IMR-90 (cell line): ENCODE data around the gene NHLRC2. TPM values are rescaled to one million over a fixed set of nuclear protein-coding genes. Genes with fewer than 3 reads are reported as not detected.
"Not testable (repeated sequence)": the region's sequence is repeated elsewhere in the genome, so short reads cannot be mapped to it uniquely, and the experiment has no call there.

Source experiments
- ATAC-seq: fragments of 200-7000 bp; cut with Tn5 transposase; 2 replicates; pipeline ENCODE4 v1.9.1; 2020; ENCODE audit warnings: low read depth, mild to moderate bottlenecking, moderate library complexity
- BruUV-seq: library from RNA; stranded (reverse); fragments of 400-500 nt; replicated peaks from 2 replicates; lab custom pipeline; 2021; lab: Mats Ljungman, UMichigan
- CTCF ChIA-PET: fragments of 300-600 bp; formaldehyde crosslinking; extraction: SDS; loops from one replicate; lab custom pipeline; 2021; ENCODE audit warnings: antibody characterized with exemption; lab: Yijun Ruan, JAX
- POLR2A ChIA-PET: fragments of 300-600 bp; sonication (Branson Sonifier 250); formaldehyde crosslinking; loops from one replicate; lab custom pipeline; 2022; ENCODE audit warnings: antibody characterized with exemption; ENCODE audit not compliant: unreplicated experiment; lab: Charles Lee
- DNase-seq: peaks from one replicate; pipeline ENCODE4 v3.0.0; 2013
- H2AFZ ChIP-seq: replicated peaks from 2 replicates; pipeline ENCODE3; 2013; ENCODE audit warnings: low read length, mild to moderate bottlenecking; ENCODE audit not compliant: poor library complexity
- H2AK5ac ChIP-seq: 2 replicates; pipeline ENCODE4 v1.6.1; 2013; ENCODE audit warnings: low read depth, low read length, inconsistent platforms
- H2AK9ac ChIP-seq: replicated peaks from 2 replicates; pipeline ENCODE3; 2013; ENCODE audit warnings: mild to moderate bottlenecking, low read depth, low read length, moderate library complexity; ENCODE audit not compliant: poor library complexity
- H2BK120ac ChIP-seq: 2 replicates; pipeline ENCODE4 v1.6.1; 2013; ENCODE audit warnings: low read depth, low read length, inconsistent platforms
- H2BK15ac ChIP-seq: 3 replicates; pipeline ENCODE4 v1.6.1; 2013; ENCODE audit warnings: low read depth, low read length, inconsistent platforms
- H2BK20ac ChIP-seq: 2 replicates; pipeline ENCODE4 v1.6.1; 2013; ENCODE audit warnings: low read depth, mild to moderate bottlenecking, inconsistent platforms, low read length, moderate library complexity
- H2BK5ac ChIP-seq: 2 replicates; pipeline ENCODE4 v1.6.1; 2013; ENCODE audit warnings: mild to moderate bottlenecking, low read depth, low read length, inconsistent platforms; ENCODE audit not compliant: poor library complexity, severe bottlenecking
- H3K14ac ChIP-seq: replicated peaks from 2 replicates; pipeline ENCODE4 v1.6.1; 2013; ENCODE audit warnings: low read depth, low read length, inconsistent platforms
- H3K18ac ChIP-seq: 2 replicates; pipeline ENCODE4 v1.6.1; 2013; ENCODE audit warnings: low read depth, low read length, control low read depth
- H3K23ac ChIP-seq: 2 replicates; pipeline ENCODE4 v1.6.1; 2013; ENCODE audit warnings: low read depth, low read length, inconsistent platforms
- H3K27ac ChIP-seq: 2 replicates; pipeline ENCODE4 v1.5.1; 2013; ENCODE audit warnings: mild to moderate bottlenecking, control low read depth, low read length; ENCODE audit not compliant: insufficient read depth
- H3K27me3 ChIP-seq: 2 replicates; pipeline ENCODE4 v1.6.1; 2013; ENCODE audit warnings: low read length; ENCODE audit not compliant: control insufficient read depth, insufficient read depth
- H3K36me3 ChIP-seq: 2 replicates; pipeline ENCODE4 v1.6.1; 2013; ENCODE audit warnings: low read length, mixed read lengths; ENCODE audit not compliant: control insufficient read depth, insufficient read depth
- H3K4ac ChIP-seq: 2 replicates; pipeline ENCODE4 v1.6.1; 2013; ENCODE audit warnings: low read depth, low read length, inconsistent platforms
- H3K4me1 ChIP-seq: 2 replicates; pipeline ENCODE4 v1.6.1; 2013; ENCODE audit warnings: low read length, mixed read lengths; ENCODE audit not compliant: control insufficient read depth, insufficient read depth
- H3K4me2 ChIP-seq: 2 replicates; pipeline ENCODE4 v1.6.1; 2013; ENCODE audit warnings: low read depth, mild to moderate bottlenecking, control low read depth, low read length, moderate library complexity
- H3K4me3 ChIP-seq: 2 replicates; pipeline ENCODE4 v1.5.1; 2013; ENCODE audit warnings: low read depth, mild to moderate bottlenecking, control low read depth, low read length, moderate library complexity; ENCODE audit not compliant: insufficient read depth
- H3K56ac ChIP-seq: 2 replicates; pipeline ENCODE4 v1.6.1; 2013; ENCODE audit warnings: low read length, inconsistent platforms; ENCODE audit not compliant: insufficient read depth; ENCODE audit errors: extremely low read depth
- H3K79me1 ChIP-seq, 2 experiments: 2 replicates each; pipeline ENCODE4 v1.6.1; 2013; ENCODE audit warnings: low read length in 2 of 2, inconsistent platforms in 1 of 2, low read depth in 1 of 2
- H3K9ac ChIP-seq: 2 replicates; pipeline ENCODE4 v1.6.1; 2013; ENCODE audit warnings: low read depth, low read length, control low read depth
- H3K9me1 ChIP-seq: 2 replicates; pipeline ENCODE4 v1.6.1; 2013; ENCODE audit warnings: low read length, inconsistent platforms; ENCODE audit not compliant: insufficient read depth
- H3K9me3 ChIP-seq: 2 replicates; pipeline ENCODE4 v1.6.1; 2013; ENCODE audit warnings: low read length; ENCODE audit not compliant: control insufficient read depth, insufficient read depth
- H4K20me1 ChIP-seq: 2 replicates; pipeline ENCODE4 v1.6.1; 2013; ENCODE audit warnings: low read length, inconsistent platforms; ENCODE audit not compliant: insufficient read depth
- H4K5ac ChIP-seq: 2 replicates; pipeline ENCODE4 v1.6.1; 2013; ENCODE audit warnings: mild to moderate bottlenecking, low read depth, low read length, control low read depth
- H4K8ac ChIP-seq, 2 experiments: 2 replicates each; pipeline ENCODE4 v1.6.1; 2013; ENCODE audit warnings: low read depth in 2 of 2, low read length in 2 of 2, control low read depth in 1 of 2, inconsistent platforms in 1 of 2
- H4K91ac ChIP-seq: 2 replicates; pipeline ENCODE4 v1.6.1; 2013; ENCODE audit warnings: low read depth, low read length, inconsistent platforms; ENCODE audit not compliant: insufficient read depth
- WGBS, 2 experiments: methylation state at CpG; one replicate each; pipeline versions ENCODE4 v1.1.5 to v1.1.7; 2013; ENCODE audit warnings: missing lambda C conversion rate in 2 of 2; ENCODE audit not compliant: insufficient read length in 1 of 2; ENCODE audit errors: extremely low coverage in 2 of 2; 5-methylcytosine and 5-hydroxymethylcytosine counted together
- dilution Hi-C: fragments of 300-500 bp; cut with HindIII; formaldehyde crosslinking; loops from one replicate; pipeline ENCODE4 v1.14.3; 2018; ENCODE audit warnings: low sequenced_read_pairs; ENCODE audit not compliant: unreplicated experiment
- in situ Hi-C: fragments of 300-500 bp; cut with MboI; formaldehyde crosslinking; loops from 3 replicates; pipeline ENCODE4 v1.14.3; 2019; ENCODE audit warnings: low sequenced_read_pairs, inconsistent platforms, mixed read lengths
- intact Hi-C: fragments of 100-400 bp; cut with micrococcal nuclease; formaldehyde crosslinking; loops from 2 replicates; pipeline ENCODE4 v1.10.0; 2022
- polyA plus RNA-seq, 3 experiments: library from polyadenylated mRNA; depleted of rRNA; stranded (reverse); fragments of >200 nt; gene quantifications; 2 replicates each; pipeline ENCODE4 v1.2.3, GENCODE V29; 2012; ENCODE audit warnings: low replicate concordance in 1 of 3
- total RNA-seq: library from RNA; depleted of rRNA; stranded (reverse); fragments of >200 nt; gene quantifications from 2 replicates; pipeline ENCODE4 v1.2.3, GENCODE V29; 2012

Gene NHLRC2
- total and polyA plus RNA-seq, 2 of the 4 experiments (the other 2 are of a cell fraction): 3.0 to 11.8 TPM

GRCh38 chr10:113828567-113828966, 25.9 kb upstream of the NHLRC2 start:
- H2BK120ac ChIP-seq, H2BK20ac ChIP-seq, intact Hi-C loops, dilution Hi-C loops, H3K27me3 ChIP-seq, H3K56ac ChIP-seq, H3K27ac ChIP-seq, in situ Hi-C loops, H3K79me1 ChIP-seq, H2AK9ac ChIP-seq, H3K14ac ChIP-seq, H3K18ac ChIP-seq, H3K4me2 ChIP-seq, H4K20me1 ChIP-seq, H2BK15ac ChIP-seq, H3K4me3 ChIP-seq, H3K36me3 ChIP-seq, H2AK5ac ChIP-seq, H3K9ac ChIP-seq, H3K23ac ChIP-seq, H3K9me1 ChIP-seq, H3K4ac ChIP-seq, H4K8ac ChIP-seq, DNase-seq, H4K5ac ChIP-seq, BruUV-seq, H4K91ac ChIP-seq, POLR2A ChIA-PET, CTCF ChIA-PET, H2AFZ ChIP-seq, H2BK5ac ChIP-seq, H3K4me1 ChIP-seq, H3K9me3 ChIP-seq, ATAC-seq: not testable (repeated sequence)
- WGBS, 2 experiments: 100% methylated on average over 2 of the region's 10 CpGs; no CpG with 5 or more reads in 1 of the 2 experiments
